HG03095 (cell line): ENCODE results near the gene USP20.

Experiments used
- ATAC-seq: cut with Tn5 transposase; IDR thresholded peaks from one replicate; pipeline ENCODE4 v1.9.1; 2021; ENCODE audit warnings: moderate library complexity; ENCODE audit not compliant: unreplicated experiment

USP20 gene

GRCh38 chr9:129823542-129823934, 11.7 kb upstream of the USP20 start:
- no peak for ATAC-seq

- ATAC-seq = peak; percentile 82
These were observed 11.2 kb upstream of the USP20 start, which contains the start of gene TOR1A for GRCh38 chr9:129823935-129824601. TSS of gene TOR1A (minus strand) at chr9:129824136. CDS start at chr9:129824085, 51 bp downstream.

- no peak for ATAC-seq
These were observed 8.9 kb upstream of the USP20 start for GRCh38 chr9:129826344-129826743.

GRCh38 chr9:129826759-129827158, 8.5 kb upstream of the USP20 start:
- no peak for ATAC-seq

- ATAC-seq = no peak
These were observed 7.2 kb upstream of the USP20 start for GRCh38 chr9:129828051-129828450.

- ATAC-seq = no peak
These were observed 6.3 kb upstream of the USP20 start for GRCh38 chr9:129828969-129829368.

GRCh38 chr9:129832982-129833381, 2.3 kb upstream of the USP20 start:
- no peak for ATAC-seq

- ATAC-seq = peak; percentile 4
These were observed 650 bp upstream of the USP20 start for GRCh38 chr9:129834489-129835127.

- no peak for ATAC-seq
These were observed 584 bp downstream of the USP20 start for GRCh38 chr9:129835860-129836223.

GRCh38 chr9:129836311-129837007, 1.2 kb downstream of the USP20 start:
- ATAC-seq = no peak

- ATAC-seq = no peak
These were observed 3.5 kb downstream of the USP20 start for GRCh38 chr9:129838707-129839259.

- ATAC-seq = no peak
These were observed 4.2 kb downstream of the USP20 start for GRCh38 chr9:129839324-129840023.

GRCh38 chr9:129840034-129840433, 4.8 kb downstream of the USP20 start:
- ATAC-seq = no peak

- ATAC-seq = no peak
These were observed 5.8 kb downstream of the USP20 start for GRCh38 chr9:129841071-129841470.

- no peak for ATAC-seq
These were observed 10.1 kb downstream of the USP20 start for GRCh38 chr9:129845373-129845772.

GRCh38 chr9:129848712-129849441, 13.6 kb downstream of the USP20 start:
- no peak for ATAC-seq

- no peak for ATAC-seq
These were observed 14.6 kb downstream of the USP20 start for GRCh38 chr9:129849901-129850300.

- ATAC-seq = no peak
These were observed 15.7 kb downstream of the USP20 start for GRCh38 chr9:129850821-129851550.

- ATAC-seq = no peak
These were observed 16.6 kb downstream of the USP20 start for GRCh38 chr9:129851821-129852220.

- ATAC-seq = no peak
These were observed 17.3 kb downstream of the USP20 start for GRCh38 chr9:129852579-129852978.
